ENCODE results near the gene ZNF418.
"Not testable (repeated sequence)": the region's sequence is repeated elsewhere in the genome, so short reads cannot be mapped to it uniquely, and the experiment has no call there.

Gene ZNF418

GRCh38 chr19:57888560-57889231 lies 46.5 kb downstream of the ZNF418 start, which contains the start of gene ZNF814:
ZNF814 (minus strand) TSS chr19:57889037; CDS start chr19:57888802, 235 bp downstream.
- TF ChIP-seq CTCF (conservative IDR thresholded peaks at IDR 0.05), result no peak
- H3K27ac ChIP-seq, result peak within 1 kb of the TSS; percentile 94

- TF ChIP-seq CTCF (conservative IDR thresholded peaks at IDR 0.05), result no peak
- peak overlapping the region; percentile 94 for H3K27ac ChIP-seq
Observed at GRCh38 chr19:57888107-57888559, 47.1 kb downstream of the ZNF418 start.

GRCh38 chr19:57887195-57887941 lies 47.8 kb downstream of the ZNF418 start:
- TF ChIP-seq CTCF (conservative IDR thresholded peaks at IDR 0.05), result peak; percentile 43; the same call in 1 of the 2 replicates
- H3K27ac ChIP-seq, result peak overlapping the region; percentile 94

DNA sequence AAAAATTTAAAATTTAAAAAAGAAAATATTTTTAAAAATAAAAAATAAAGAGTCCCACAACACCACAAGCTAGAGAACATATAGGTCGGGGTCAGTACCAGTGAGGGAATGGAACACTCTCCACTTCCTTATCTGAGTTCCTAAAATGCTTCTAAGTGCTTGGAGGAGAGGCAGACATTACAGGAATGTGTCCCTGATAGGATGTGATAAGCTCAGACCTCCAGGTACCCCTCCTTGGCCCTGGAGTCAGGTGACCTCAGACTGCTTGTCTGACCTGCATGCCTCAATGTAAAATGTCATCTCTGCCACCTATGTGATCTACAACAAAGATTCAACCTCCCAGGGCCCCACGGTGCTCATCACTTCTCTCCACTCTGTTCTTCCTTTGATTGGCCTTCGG lies 49.2 kb downstream of the ZNF418 start:
- no peak for TF ChIP-seq CTCF (conservative IDR thresholded peaks at IDR 0.05)
- no peak overlapping the region for H3K27ac ChIP-seq

GRCh38 chr19:57873883-57874799 lies 61.1 kb downstream of the ZNF418 start:
- H3K27ac ChIP-seq, result not testable (repeated sequence)

GRCh38 chr19:57872450-57872849 lies 62.8 kb downstream of the ZNF418 start:
- no peak overlapping the region for H3K27ac ChIP-seq

More at GRCh38 chr19:57872450-57872849, 62.8 kb downstream of the ZNF418 start:
- no peak for TF ChIP-seq CTCF (conservative IDR thresholded peaks at IDR 0.05)
